CD4-positive, alpha-beta T cell treated with Interleukin-15 for 1 hour (primary cell): ENCODE measurements around the gene PRKACA.

Experiments
- DNase-seq: peaks from one replicate; pipeline ENCODE4 v3.0.0-alpha.2; 2020

The PRKACA gene

GRCh38 chr19:14091813-14092462 is 25.6 kb downstream of the PRKACA start:
- DNase-seq = peak; percentile 53

DNA sequence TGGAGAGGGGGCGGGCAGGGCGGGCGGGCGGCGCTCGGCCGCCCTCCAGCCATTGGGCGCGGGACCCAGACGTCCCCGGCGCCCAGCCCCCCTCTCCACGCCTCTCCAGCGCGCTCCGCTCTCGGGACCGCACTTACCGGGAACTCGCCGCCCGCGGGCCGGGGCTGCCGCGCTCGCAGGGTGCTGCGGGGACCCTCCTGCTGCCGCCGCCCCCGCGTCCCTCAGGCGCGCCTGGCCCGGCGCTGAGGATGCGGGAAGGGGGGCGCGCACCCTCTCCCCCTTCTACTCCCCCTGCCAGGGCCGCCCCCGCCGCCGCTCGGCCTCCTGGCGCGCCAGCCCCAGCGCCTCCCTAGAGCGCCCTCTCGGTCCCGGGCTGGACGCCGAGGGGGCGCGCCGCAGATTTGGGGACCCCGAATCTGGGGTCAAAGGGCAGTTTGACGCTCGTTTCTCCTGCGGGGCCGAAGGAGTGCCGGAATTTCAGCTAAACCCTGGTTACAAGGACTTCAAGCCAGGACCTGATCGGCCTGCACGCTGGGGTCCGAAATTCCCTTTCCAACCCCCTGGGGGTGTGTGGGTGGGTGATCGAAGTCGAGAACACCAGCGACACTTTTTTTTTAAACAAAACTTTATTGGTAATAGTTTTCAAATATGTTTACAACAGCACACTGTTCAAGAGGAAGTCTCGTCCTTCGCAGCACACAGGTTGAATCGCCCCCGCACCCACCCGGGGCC is 26.3 kb downstream of the PRKACA start:
- peak; percentile 69 for DNase-seq

GRCh38 chr19:14090509-14091080 is 27.0 kb downstream of the PRKACA start, which contains the start of gene SAMD1:
TSS of gene SAMD1 (minus strand) at chr19:14090751.
- DNase-seq = peak; percentile 89

GRCh38 chr19:14089662-14090508 is 27.7 kb downstream of the PRKACA start:
- peak; percentile 39 for DNase-seq

DNA sequence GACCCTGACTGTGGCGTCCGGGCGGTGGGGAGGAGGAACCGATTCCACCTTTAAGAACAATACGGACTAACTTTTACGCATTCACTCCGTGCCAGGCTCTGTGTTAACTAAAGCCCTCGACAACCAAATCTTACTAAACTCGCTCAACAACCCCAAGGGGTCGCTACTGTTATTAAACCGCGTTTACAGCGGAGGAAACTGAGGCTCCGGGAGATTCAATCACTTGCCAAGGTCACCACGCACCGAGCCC is 28.2 kb downstream of the PRKACA start:
- no peak for DNase-seq

- DNase-seq = no peak
These were observed 28.7 kb downstream of the PRKACA start for GRCh38 chr19:14088634-14089411.

- DNase-seq = no peak
These were observed 31.5 kb downstream of the PRKACA start for GRCh38 chr19:14086098-14086497.

GRCh38 chr19:14085309-14085995 is 32.1 kb downstream of the PRKACA start, which contains the start of gene C19orf67:
TSS of gene C19orf67 (minus strand) at chr19:14085783. CDS start at chr19:14085627, 156 bp downstream.
- DNase-seq = no peak

- no peak for DNase-seq
These were observed 34.9 kb downstream of the PRKACA start for GRCh38 chr19:14082675-14082960.

GRCh38 chr19:14081797-14082674 is 35.5 kb downstream of the PRKACA start:
- DNase-seq = peak; percentile 48

DNA sequence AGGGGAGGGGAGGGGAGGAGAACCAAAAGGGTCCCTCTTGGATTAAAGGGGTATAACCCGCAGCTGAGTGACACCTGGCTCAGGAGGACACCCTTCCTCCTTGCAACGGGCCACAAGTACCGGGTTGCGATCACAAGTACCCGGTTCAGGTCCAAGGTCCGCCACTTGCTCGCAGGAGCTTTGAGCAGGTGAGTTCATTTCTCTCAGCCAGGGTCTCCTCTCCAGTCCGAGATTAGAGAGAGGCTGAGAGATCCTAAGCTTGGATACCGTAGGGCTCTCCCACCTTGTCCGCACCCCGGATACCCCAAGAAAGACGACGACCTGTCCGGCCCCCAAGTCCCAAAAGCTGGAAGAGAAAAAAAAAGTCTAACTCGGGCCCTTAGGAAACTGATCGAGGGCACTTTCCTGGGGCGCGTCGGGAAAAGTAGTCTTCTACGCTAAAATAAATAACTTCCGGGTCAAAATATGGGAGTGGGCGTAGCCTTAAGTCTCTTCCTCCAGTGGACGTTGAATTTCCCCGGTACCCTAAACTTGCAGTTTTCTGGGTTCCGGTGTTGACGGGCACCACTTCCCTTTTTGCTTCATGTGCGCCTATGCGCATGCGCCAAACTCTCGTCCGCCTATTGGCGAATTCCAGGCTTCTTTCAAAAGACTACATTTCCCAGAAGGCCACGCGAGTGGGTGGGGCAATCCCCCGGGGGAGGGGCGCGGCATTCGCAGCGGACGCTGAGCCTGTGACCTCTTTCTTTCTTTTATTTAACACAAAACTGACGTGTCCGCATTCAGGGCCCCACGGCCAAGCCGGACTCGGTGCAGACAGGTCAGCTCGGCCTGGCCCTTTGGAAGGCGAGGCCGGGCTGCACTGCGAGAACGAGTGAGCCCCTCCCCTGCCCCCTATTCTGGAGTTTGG is 36.4 kb downstream of the PRKACA start:
- peak; percentile 99 for DNase-seq

DNA sequence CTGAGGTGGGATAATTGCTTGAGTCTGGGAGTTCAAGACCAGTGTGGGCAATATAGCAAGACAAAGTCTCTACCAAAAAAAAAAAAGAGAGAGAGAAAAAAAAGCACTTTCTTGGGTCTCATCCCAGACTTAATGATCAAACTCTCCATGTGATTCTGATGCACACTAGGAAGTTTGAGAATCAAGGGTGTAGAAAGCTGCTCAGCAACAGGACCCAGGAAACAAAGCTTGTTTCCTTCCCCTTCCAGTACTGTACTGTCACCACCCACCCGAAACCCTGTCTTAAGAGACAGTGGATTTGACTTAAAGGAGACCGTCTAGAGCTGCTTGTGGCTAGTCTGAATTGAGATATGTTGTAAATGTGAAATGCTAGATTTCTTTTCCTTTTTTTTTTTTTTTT is 39.2 kb downstream of the PRKACA start:
- DNase-seq = no peak

- DNase-seq = no peak
These were observed 43.4 kb downstream of the PRKACA start for GRCh38 chr19:14073925-14074838.

- DNase-seq = peak; percentile 73
These were observed 44.2 kb downstream of the PRKACA start for GRCh38 chr19:14073261-14073924.

DNA sequence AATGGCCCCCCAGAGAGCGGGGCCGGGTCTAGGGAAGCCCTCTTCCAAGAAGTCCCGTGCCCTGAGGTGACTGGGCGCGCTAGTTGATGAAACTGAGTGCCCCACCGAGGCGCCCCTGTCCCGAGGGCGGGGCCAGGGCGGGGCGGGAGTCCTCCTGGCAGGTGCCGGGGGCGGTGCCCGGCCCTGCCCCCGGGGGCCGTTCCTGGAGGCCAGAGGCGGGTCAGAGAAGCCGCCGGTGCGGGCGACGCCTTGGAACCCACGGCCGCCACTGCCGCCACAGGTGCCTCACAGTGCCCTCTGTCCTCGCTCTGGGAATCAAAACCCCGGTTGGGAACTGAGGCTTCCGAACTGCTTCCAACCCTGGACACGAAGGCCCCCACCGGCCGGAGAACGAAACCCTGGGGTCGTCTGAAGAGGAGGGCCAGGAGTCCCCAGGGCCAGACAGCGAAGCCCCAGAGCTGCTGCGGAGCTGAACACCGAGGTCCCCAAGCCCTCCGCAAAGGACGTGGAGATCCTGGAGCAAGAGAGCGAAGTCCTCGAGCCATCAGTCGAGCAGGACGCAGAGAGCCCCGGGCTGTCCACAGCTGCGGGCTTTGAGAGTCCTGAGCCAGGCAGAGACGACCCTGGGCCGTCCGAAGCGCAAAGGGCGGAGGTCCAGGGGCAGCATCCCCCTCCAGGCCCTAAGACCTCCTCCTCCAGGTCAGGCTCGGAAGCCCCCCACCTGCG is 44.9 kb downstream of the PRKACA start, which contains the start of gene MISP3:
Gene MISP3, plus strand, starts transcription at position 252 of the 726 bp plus-strand sequence. CDS start 524 bp downstream, outside the sequence.
- DNase-seq = peak; percentile 33

DNA sequence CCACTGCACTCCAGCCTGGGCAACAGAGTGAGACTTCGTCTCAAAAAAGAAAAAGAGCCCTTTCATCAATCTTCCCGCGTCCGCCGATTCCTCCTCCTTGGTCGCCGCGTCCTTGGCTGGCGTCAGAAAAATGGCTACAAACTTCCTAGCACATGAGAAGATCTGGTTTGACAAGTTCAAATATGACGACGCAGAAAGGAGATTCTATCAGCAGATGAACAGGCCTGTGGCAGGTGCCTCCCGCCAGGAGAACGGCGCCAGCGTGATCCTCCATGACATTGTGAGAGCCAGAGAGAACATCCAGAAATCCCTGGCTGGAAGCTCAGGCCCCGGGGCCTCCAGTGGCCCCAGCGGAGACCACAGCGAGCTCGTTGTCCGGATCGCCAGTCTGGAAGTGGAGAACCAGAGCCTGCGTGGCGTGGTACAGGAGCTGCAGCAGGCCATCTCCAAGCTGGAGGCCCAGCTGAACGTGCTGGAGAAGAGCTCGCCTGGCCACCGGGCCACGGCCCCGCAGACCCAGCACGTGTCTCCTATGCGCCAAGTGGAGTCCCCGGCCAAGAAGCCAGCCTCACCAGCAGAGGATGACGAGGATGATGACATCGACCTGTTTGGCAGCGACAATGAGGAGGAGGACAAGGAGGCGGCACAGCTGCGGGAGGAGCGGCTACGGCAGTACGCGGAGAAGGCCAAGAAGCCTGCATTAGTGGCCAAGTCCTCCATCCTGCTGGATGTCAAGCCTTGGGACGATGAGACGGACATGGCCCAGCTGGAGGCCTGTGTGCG is 47.1 kb downstream of the PRKACA start:
- DNase-seq = no peak

GRCh38 chr19:14066134-14066533 is 51.4 kb downstream of the PRKACA start:
- DNase-seq = no peak
